Stimulated activated CD8-positive, alpha-beta memory T cell treated with anti-CD3 and anti-CD28 coated beads, Interleukin-2, amount 100 ng/mL, for 1 hour (primary cell): Measurements from ENCODE around the gene CREB3.

Experiments used
- DNase-seq, 2 donors: peaks; one replicate each; pipeline ENCODE4 v3.0.0-alpha.2; 2020; ENCODE audit warnings: low read depth in 2 of 2

CREB3 gene

DNA sequence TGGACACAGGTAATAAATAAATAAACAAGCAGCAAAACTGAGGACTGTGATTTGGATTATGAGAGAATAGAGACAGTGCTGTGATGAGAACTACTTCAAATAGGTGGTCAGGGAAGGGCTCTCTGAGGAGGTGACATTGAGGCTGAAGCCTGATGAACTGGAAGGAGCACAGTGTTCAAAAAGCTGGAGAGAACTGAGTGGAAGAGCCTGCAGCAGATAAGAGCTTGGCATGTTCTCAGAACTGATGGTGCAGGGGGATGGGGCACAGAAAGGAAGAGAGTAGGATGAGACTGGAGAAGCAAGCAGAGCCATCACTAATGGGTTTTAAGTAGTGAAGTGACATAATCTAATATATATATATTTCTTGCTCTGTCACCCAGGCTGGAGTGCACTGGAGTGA is 31.5 kb upstream of the CREB3 start:
- DNase-seq = no peak

DNA sequence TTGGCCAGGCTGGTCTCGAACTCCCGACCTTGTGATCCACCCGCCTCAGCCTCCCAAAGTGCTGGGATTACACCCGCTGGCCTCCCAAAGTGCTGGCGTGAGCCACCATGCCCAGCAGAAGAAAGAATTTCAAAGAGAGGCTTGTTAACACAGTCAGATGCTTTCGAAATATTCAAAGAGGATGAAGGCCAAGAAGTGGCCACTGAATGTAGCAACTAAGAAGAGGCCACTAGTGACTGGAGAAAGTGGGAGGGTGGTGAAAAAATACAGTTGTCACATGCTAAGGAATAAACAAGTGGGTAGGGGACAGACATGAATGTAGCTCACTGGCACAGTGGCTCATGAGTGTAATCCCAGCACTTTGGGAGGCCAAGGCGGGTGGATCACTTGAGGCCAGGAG is 29.8 kb upstream of the CREB3 start:
- DNase-seq = no peak

DNA sequence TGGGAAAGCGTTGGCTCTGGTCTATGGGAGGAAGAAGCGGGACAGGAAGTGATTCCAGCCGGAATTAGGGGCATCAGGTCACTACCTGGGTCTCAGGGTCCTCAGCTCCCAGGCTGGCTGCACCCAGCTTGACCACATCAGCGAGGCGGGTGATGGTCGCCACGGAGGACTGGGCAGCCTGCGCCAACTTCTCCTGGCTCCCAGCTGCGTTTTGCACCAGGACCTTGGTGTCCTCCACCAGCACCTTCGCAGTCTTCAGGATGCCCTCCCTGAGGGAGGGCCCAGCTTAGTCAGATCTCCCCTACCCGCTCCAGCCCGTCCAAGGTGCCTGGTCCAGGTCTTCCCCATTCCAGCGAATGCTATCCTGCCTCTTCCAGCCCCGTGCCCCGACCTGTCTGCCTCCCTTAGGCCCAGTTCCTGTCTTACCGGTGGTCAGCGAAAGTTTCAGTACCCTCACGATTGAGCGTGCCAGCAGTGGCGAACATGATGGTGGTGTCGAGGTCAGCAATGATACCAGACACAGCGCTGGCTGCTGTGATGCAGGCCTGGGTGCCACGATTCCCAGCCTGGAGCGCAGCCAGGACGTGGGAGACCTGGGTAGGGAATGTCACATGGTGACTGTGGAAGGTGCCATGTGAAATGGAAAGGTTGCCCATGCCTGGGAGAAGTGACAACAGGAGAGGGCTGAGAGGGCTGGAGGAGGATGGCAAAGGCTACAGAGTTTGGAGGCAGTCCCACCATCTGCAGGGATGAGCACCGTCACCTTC is 28.4 kb upstream of the CREB3 start:
- DNase-seq = no peak

DNA sequence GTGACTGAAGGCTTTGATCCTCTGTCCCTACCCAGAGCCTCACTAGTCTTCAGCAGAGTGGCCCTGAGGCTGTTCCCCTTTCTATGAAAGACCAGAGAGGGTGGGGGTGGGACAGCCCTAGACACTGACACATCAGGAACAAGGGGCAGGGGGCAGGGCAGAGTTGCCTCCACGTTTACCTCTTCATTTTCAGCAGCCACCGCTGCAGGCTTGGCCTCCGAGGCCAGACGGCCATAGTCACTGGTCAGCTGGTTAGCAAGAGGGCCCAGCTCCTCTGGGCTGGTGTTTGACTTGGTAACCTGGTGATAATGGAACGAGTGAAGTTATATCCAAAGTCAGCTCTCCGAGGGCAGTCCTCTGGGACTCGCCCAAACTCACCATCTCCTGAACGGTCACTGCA is 27.1 kb upstream of the CREB3 start:
- DNase-seq = no peak

DNA sequence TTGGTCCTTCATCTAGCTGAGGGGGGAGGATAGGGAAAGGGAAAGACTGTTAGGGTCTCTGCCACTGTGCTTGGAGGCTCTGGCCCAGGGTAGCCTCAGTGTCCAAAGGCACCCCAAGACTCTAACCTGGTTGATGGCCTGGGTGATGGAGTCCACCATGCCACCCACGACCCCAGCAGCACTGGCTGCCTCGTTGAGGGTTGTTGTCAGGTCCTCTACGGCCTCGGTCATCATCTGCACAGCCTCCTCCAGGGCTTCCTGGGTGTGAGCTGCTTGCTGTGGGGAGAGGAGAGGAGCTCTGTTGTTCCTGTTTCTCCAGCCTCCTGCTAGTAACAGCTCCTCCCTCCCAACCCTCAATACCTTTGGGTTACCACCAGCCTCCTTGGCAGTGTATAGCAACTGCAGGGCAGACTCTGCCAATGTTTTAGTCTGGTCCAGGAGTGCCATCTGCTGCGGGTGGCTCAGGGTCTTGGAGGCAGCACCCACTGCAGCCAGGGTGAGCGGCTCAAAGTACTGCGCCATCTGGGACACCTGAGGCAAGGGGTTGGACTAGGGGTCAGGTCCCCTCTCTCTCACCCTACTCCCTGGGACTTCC is 26.5 kb upstream of the CREB3 start:
- no peak for DNase-seq

DNA sequence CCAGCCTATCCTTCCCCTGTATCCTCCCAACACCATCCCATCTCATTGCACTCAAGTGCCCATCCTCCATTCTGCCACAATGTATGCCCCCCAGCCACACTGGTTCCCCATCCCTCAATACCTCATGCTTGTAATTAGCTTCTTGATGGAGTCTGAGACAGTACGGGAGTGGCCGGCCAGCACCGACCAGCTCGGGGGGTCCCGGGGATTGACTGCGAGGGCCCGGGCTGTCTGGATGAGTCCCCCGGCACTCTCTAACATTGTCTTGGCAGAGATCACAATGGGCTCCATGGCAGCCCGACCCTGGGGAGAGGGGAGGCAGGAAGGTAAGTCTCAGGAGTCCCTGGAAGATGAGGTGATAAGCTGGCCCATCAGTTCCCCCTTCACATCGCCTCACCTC is 25.5 kb upstream of the CREB3 start:
- DNase-seq = no peak

DNA sequence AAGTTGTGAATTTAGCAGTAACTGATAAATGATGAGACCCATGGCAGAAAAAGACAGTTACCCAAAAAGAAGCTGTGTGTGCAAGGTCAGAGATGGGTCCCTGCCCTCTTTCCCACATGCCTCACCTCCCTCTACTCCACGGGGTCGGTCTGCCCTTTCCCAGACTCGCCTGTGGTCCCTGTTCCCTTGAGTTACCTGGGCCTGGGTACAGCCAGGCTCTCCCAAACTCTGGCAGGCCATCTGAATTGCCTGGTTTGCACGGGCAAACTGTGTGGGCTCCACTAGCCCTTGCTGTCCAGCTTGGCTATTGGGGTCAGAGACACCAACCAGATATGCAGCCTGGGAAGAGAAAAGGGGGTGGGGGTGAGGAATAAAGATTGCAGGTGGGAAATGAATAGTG is 24.3 kb upstream of the CREB3 start:
- DNase-seq = no peak

DNA sequence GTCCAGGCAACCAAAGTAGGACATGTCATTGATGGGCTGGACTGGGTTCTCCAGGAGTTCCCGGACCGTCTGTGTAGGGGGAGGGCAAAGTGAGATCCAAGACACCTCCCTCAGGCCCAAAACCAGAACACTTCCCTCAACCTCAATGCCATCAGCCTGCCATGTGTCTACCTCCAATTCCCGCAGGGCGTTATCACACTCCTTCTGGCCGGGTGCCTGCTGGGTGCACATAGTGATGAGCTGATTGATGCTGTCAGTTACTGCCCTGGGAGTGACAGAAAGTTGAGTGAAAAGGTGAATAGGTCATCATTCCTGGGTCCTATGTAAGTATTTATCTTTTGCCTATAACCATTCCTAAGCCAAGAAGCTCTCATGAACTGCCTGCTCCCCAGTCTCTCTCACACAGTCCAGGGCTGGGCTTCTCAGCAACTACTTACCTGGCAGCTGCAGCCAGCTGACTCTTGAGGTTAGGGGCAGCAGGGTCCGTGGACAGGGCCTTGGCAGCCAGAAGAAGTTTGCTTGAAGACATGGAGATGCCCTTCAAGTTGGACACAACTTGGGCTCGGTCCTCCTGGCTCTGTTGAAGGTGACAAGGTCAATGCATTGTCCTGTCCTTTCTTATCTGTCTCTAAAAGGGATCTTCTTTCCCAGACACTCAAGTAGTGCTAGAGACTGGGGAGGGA is 21.5 kb upstream of the CREB3 start:
- no peak for DNase-seq

DNA sequence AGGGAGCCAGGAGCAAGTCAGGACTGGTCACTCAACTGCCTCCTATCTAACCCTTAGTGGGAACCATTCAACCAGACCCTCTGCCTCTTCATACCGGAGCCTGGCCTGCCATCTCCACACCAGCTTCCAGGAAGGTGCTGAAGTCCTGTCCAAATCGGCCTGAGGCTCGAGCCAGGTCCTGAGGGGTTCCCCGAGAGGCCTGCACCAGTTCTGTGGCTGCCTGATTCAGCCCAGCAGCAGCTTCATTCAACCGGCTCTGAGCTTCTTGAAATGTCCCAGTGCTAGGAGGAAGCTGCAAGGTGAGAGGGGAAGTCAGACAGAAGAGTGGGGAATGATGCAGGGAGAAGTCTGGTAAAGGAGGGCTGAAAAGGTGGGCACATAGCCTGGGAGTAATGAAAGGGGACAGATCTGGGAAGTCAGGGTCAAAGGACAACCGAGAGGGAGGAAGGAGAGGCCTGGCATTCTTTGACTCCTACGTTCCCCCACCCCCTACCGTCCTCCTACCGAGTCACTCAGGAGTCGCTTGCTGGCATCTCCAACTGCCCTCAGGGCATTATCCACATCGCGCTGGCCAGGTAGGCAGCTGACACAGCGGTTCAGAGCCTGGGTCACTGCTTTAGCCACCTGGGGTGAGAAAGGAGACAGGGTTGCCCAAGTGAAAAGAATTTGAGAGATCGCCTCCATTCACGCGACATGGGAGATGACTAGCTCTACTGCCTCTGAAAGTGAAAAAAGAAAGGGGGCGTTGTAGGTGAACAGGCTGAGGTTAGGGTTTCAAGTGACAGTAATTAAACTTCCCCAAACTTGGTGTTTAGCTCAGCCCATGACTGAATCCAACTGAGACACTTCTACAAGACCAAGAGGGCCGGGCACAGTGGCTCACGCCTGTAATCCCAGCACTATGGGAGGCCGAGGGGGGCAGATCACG is 20.7 kb upstream of the CREB3 start:
- no peak for DNase-seq

DNA sequence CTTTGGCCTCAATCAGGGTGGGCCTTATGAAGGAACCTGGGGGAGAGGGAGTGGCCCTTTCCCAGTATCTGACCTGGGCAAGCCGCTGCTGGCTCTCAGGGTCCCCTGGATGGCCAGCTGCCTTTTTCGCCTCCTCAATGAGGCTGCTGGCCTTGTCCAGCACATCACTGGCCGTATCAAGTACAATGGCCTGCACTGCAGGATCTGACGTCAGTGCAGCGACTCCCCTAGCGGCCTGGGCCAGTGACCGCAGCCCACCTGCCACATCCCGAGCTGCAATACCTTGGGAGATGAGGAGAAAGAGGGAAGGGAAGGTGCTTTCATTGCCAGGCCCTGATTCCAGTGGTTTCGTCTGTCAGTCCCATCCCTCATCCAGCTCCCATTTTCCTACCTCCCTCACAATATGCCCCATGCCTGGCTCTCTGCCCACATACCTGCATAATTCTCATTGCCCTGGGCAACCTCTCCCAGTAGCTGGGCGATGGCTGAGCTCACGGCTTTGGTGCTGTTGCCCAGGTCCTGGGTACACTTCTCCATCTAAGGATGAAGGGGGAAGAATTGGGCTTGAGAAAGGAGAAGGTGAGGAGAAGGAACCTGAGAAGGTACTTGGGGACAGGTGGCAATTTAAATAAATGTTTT is 19.6 kb upstream of the CREB3 start:
- no peak for DNase-seq

DNA sequence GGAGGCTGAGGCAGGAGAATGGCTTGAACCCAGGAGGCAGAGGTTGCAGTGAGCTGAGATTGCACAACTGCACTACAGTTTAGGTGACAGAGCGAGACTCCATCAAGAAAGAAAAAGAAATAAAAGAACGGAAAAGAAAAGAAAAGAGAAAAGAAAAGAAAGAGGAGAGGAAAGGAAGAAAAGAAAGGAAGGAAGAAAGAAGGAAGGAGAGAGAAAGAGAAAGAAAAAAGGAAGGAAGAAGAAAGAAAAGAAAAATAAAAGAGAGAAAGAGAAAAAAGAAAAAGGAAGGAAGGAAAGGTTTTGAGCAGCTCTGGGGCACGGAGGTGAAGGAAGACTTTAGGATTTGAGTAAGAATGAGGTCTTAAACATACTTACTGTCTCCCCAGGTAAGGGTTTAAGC is 18.9 kb upstream of the CREB3 start:
- DNase-seq = no peak

DNA sequence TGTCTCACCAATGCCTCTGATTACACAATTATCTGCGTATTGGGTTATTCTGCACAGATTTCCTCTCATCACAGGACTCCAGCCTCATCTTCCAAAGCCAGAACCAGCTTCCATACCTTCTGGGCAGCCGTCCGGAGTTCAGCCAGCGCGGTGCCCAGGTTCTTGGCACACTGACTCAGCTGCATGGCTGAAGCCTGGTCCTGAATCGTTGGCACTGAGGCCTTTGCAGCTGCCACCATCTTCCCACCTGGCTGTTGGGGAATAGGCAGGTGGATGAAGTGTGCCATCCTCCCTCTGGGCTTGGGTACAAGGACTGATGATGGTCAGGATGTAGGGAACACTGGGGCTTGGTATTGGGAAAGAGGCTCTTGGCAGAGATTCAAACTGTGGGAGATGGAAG is 18.3 kb upstream of the CREB3 start:
- DNase-seq = no peak

DNA sequence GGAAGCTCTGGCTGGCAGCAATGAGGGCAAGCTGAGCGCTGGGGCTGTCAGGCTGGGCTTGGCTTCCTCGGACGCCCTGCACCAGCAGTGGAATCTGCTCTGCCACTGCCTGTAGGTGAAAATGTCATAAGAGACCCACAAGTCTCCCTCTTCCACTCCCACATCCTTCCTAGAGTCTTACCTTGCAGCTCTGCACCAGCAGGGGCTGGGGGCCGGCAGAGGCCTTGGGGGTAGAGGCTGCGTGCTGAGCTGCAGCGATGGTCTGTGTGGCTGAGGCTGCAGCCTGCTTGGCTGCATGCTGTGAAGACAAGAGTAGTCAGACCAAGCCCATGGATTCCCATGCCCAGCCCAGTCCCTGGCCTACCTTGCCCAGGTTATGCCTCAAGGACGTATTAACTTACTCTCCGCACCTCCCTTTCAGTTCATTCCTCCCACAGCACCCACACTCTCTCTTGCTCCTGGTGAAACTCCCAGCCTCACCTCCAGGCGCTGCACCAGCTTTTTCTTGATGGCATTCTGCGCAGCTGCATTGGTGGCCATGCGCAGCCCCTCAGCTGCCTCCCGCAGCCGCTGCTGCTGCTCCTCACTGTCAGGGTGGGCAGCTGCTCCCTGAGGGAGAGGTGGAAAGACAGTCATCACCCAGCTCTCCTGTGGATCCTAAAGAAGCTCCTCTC is 17.8 kb upstream of the CREB3 start:
- no peak for DNase-seq

DNA sequence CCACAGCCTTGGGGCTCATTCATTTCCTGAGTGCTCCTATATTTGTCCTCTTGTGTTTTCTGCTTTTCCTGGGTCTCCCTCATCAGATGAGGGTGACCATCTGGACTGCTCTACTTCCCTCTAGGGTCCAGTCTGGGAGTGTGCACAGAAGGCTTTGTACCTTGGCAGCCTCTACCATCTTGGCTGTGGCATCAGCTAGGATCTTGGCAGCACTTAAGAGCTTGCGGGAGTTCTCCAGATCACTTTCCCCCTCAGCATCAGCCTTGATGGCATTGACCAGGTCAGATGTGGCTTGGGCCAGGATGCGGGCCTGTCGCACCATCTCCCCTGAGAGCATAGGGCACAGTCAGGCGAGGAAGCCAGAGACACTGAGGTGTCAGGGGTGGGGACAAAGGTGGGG is 16.2 kb upstream of the CREB3 start:
- DNase-seq = no peak

DNA sequence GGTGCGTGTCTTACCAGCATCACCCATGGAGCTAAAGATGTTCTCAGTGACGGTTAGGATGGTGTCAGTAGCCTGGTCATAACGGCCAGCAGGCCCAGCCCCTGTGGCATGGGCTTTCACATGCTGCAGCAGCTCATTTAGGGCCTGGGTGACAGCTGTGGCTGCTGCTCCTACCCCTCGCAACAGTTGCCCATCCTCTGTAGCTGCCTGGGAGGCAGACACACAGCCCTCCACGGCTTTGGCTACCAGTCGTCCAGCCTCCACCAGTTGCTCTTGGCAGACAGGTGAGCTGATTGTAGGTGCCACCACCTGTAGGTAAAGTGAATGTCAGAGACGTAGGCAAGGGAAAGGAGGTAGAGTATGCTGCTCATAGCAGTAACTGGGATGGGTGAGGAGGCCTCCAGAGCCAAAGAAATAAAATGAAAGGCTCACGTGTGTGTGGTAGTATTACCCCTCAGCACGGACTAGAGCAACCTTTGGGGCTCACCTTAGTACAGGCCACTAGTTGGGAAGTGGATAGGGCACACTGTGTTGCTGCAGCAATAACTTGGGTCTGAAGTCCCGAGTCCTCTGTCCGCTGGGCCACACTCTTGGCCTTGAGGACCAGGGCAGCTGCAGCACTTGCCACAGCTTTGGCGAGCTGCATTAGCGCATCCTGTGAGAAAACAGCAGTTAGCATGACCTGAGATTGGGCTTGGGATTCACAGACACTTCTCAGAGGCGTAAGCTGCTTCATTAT is 15.2 kb upstream of the CREB3 start:
- no peak for DNase-seq

DNA sequence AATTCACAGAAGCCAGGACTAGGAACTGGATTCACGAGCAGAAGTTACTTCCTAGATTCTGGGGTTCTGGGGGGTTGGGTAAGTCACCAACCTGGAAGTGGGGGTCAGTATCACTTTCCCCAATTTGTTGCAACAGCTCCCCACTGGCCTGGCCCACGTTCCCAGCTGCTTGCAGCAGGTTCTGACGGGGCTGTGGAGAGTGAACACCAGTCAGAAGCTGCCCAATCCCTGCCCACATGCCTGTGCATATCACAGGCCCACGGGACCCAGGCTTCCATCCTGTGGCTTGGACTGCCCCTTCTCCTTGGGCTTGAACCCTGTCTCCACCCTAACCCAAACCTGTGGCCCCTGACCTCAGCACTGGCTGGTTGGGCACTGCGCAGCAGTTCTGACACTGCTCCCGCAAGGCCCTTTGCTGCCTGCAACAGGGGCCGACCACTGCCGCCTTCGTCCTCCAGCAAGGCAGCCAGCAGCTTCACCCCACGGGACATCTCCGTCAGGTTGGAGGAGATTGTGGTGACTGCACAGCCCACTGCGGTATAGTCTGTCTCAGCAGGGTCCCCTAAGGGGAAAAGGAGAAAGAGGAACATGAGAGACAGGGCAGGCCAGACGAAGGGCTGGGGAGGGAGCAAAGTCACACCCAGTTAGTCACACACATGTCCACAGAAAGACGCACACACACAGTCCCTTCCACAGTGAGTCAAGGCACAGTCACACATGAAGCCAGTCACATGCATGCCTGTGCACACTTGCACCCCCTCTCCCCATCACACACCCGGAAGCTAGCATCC is 13.6 kb upstream of the CREB3 start:
- no peak for DNase-seq

DNA sequence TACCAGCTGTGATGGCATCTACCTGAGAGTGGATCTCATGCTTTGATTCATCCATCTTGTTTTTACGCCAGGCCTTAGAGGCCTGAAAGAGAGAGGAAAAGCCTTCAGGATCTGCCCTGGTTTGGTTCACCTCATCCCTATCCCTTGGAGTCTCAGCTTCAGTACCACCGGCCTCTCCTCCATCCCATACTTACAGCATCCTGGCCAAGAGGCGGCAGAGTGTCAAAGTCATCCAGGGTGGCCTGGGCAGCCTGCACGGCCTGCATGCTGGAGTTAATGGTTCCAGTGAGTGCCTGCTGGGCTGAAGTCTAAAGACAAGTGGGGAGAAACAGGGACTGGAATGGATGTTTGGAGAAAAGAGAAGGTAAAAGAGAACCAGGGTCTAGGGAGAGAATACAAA is 12.9 kb upstream of the CREB3 start:
- no peak for DNase-seq

DNA sequence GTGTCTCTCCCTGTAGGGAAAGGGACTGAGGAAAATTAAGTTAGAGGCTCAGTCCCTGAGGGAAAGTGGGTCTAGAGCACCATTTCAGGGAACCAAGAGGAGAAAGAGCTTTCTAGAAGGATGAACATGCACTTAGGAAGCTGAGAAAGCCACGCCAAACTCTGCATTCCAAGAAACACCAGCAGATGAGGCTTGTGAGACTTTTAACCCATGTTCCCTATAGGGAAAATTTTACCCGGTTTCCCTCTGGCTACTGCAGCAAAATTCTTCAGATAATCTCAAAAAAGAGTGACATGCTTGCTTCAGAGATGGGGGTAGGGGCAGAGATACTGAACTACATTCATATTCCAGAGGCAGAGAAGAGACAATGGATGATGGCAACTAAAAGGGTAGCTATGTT is 9.0 kb upstream of the CREB3 start:
- no peak for DNase-seq

DNA sequence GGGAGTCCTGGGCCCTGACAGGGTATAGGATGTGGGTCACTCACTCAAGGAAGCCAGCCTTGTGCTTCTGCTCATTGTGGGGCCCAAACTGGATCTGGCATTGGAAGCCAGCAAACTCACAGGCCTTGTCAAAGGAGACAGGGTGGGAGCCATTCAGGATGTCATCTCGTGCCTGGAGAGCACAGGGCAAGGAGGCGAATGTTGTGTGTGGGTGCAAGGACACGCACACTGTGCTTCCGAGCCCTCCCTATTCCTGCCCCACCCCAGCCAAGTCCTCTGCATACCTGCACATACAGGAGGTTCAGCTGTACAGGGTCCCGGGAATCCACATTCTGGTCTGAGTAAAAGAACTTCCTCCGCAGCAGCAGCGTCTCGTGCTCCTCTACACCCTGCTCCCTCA is 8.6 kb upstream of the CREB3 start:
- no peak for DNase-seq

DNA sequence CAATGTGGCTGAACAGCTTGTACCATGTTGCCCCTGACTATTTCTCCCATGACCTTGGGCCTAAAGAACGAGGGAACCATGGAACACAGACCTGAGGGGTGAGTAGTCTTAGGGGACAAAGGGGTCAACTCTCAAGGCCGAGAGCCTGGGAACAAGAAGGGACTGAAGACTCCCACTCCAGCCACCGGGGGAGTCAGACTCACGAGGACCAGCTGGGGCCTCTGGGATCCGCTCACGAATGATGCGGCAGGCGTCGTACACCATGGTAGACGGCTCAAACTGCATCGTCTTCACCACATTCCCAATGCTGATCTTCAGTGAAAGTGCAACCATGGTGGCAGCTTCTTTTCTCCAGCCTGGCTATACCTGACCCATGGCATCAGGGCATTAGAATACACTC is 7.1 kb upstream of the CREB3 start:
- no peak for DNase-seq
